GM06990 (cell line): ENCODE results near the gene CA5A.
A peak's percentile ranks its signal among the peaks of the same experiment; 100 is the strongest.
"Not testable (repeated sequence)": the region's sequence is repeated elsewhere in the genome, so short reads cannot be mapped to it uniquely, and the experiment has no call there.

Experiments
- DNase-seq: peaks from one replicate; pipeline ENCODE4 v3.0.0-alpha.2; 2011; ENCODE audit not compliant: insufficient read length; ENCODE audit errors: extremely low read depth
- H3K27me3 ChIP-seq: replicated peaks from 2 replicates; pipeline ENCODE4 v1.6.0; 2011; ENCODE audit warnings: low read length; ENCODE audit not compliant: control insufficient read depth, insufficient read depth
- H3K36me3 ChIP-seq: 2 replicates; pipeline ENCODE4 v1.5.1; 2011; ENCODE audit warnings: low read length; ENCODE audit not compliant: control insufficient read depth, insufficient read depth
- H3K4me3 ChIP-seq: replicated peaks from 2 replicates; pipeline ENCODE4 v1.5.1; 2011; ENCODE audit warnings: low read depth, mild to moderate bottlenecking, control low read depth, low read length
- TF ChIP-seq, protein P1 (sequence below): IDR thresholded peaks from 2 replicates; pipeline ENCODE4 v1.5.1; 2011; ENCODE audit warnings: low read length, control low read depth, mild to moderate bottlenecking, inconsistent platforms; ENCODE audit not compliant: insufficient read depth, poor library complexity, severe bottlenecking

CA5A gene

DNA sequence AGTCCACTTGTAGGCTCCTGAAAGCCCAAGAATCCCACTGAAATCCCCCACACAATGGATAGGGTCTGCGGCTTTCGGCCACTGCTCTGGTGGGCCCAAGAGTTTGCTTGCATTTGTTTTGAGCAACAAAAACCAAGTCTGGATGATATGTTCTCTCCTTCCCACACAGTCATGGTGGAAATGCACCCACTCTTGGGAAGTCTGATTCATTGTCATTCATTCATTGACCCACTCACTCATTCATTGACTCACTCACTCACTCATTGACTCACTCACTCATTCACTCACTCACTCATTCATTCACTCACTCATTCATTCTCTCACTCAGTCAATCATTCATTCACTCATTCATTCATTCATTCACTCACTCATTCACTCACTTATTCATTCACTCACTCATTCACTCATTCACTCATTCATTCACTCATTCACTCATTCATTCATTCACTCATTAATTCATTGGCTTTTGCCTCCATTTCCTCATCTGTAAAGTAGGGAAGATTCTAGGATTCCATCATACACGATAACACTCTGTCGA is 2.2 kb upstream of the CA5A start:
- H3K36me3 ChIP-seq = no peaks in the 10 kb centered on the region
- no peak overlapping the region for H3K4me3 ChIP-seq
- no peaks in the 10 kb centered on the region for H3K27me3 ChIP-seq
- no peak for DNase-seq
- TF ChIP-seq, protein P1, sequence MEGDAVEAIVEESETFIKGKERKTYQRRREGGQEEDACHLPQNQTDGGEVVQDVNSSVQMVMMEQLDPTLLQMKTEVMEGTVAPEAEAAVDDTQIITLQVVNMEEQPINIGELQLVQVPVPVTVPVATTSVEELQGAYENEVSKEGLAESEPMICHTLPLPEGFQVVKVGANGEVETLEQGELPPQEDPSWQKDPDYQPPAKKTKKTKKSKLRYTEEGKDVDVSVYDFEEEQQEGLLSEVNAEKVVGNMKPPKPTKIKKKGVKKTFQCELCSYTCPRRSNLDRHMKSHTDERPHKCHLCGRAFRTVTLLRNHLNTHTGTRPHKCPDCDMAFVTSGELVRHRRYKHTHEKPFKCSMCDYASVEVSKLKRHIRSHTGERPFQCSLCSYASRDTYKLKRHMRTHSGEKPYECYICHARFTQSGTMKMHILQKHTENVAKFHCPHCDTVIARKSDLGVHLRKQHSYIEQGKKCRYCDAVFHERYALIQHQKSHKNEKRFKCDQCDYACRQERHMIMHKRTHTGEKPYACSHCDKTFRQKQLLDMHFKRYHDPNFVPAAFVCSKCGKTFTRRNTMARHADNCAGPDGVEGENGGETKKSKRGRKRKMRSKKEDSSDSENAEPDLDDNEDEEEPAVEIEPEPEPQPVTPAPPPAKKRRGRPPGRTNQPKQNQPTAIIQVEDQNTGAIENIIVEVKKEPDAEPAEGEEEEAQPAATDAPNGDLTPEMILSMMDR = no peak

- H3K27me3 ChIP-seq, DNase-seq, H3K4me3 ChIP-seq, H3K36me3 ChIP-seq: not testable (repeated sequence)
These were observed 858 bp upstream of the CA5A start for GRCh38 chr16:87937231-87937542.

- DNase-seq, H3K4me3 ChIP-seq, H3K36me3 ChIP-seq, H3K27me3 ChIP-seq: not testable (repeated sequence)
These were observed 334 bp downstream of the CA5A start for GRCh38 chr16:87936016-87936374.

DNA sequence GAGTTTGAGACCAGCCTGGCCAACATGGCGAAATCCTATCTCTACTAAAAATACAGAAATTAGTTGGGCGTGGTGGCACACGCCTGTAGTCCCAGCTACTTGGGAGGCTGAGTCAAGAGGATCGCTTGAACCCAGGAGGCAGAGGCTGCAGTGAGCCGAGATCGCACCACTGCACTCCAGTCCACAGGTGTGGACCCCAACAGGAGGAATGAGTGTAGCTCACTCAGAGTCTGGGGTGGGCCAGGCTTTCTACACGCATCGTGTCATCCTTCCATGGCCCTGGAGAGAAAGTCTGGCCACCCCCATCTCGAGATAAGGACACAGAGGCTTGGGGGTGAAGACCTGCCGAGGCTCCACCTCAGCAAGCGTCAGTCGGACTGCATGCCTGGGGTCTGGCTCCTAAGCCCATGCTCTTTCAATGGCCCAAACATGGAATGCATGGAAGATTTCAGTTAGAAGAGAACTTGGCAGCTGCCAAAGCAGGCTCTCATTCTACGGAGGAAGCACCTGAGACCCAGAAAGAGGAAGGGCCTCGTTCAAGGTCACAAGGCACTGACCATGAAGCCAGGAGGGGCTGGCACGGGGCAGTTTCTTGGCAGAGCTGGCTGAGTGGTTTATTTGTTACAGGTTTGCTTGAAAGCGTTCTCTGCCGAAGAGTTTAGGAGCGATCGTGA is 1.4 kb downstream of the CA5A start:
- H3K4me3 ChIP-seq, DNase-seq, H3K36me3 ChIP-seq, H3K27me3 ChIP-seq: not testable (repeated sequence)

GRCh38 chr16:87933140-87933495 is 3.2 kb downstream of the CA5A start:
- Histone ChIP-seq H3K27me3 (no peaks in the 10 kb centered on the region), H3K36me3 (no peaks in the 10 kb centered on the region), H3K4me3 (no peak overlapping the region)
- no peak for DNase-seq
- TF ChIP-seq, protein P1 = no peak

- not testable (repeated sequence) for H3K36me3 ChIP-seq, H3K27me3 ChIP-seq, H3K4me3 ChIP-seq, DNase-seq
These were observed 3.7 kb downstream of the CA5A start for GRCh38 chr16:87932475-87933139.

DNA sequence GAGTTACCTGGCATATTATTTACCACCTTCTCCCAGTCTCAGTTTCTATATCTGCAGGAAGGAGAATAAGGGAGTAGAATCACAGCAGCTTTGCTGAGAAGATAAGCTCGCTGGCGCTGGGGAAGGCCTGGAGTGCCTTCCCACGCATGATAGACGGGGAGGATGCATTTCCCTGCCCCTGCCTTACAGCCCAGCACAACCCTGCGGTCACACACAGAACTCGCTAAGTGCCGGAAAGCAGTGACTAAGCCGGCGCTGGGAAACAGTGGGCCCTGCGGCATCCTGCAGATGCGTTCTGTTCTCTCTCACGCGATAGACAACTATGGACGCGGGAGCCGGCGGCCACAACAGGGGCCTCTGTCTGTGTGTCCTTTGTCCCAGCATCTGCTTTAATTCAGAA is 4.8 kb downstream of the CA5A start:
- Histone ChIP-seq H3K4me3 (no peak overlapping the region), H3K36me3 (no peaks in the 10 kb centered on the region), H3K27me3 (no peaks in the 10 kb centered on the region)
- DNase-seq = no peak
- TF ChIP-seq, protein P1 = no peak

DNA sequence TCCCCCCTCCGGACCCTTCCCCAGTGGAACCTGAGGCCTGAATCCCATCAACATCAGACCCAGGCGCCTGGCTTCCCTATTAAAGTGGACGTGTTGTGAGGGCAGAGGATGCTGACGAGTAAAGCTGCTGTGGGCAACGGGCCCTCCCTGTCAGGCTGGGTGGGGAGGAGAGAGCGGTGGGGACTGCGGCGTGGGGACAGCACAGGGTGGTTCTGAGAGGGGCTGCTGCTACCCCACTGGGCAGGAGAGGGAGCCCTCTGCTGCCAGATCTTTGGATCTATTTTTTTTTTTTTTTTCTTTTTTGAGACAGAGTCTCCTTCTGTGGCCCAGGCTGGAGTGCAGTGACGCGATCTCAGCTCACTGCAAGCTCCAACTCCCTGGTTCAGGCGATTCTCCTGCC is 5.9 kb downstream of the CA5A start:
- no peak overlapping the region for H3K4me3 ChIP-seq
- no peaks in the 10 kb centered on the region for H3K36me3 ChIP-seq
- DNase-seq = no peak
- no peaks in the 10 kb centered on the region for H3K27me3 ChIP-seq
- TF ChIP-seq, protein P1 = peak; percentile 45
